GM12891 (cell line): ENCODE results near the gene ACP4.

Source experiments
- PAX5 ChIP-seq: IDR thresholded peaks from 2 replicates; pipeline ENCODE4 v1.6.1; 2011; ENCODE audit warnings: low read length, moderate library complexity, mild to moderate bottlenecking; ENCODE audit not compliant: insufficient read depth, severe bottlenecking
- POLR2A ChIP-seq: IDR thresholded peaks from 2 replicates; pipeline ENCODE4 v1.6.1; 2011; ENCODE audit warnings: low read depth, low read length, control low read depth
- POLR2AphosphoS5 ChIP-seq: IDR thresholded peaks from 2 replicates; pipeline ENCODE4 v1.6.1; 2011; ENCODE audit warnings: low read depth, low read length, control low read depth
- POU2F2 ChIP-seq: IDR thresholded peaks from 2 replicates; pipeline ENCODE4 v1.6.1; 2011; ENCODE audit warnings: low read depth, mild to moderate bottlenecking, control low read depth, low read length, moderate library complexity
- SPI1 ChIP-seq: IDR thresholded peaks from 2 replicates; pipeline ENCODE4 v1.6.1; 2011; ENCODE audit warnings: low read depth, low read length, control low read depth
- TAF1 ChIP-seq: IDR thresholded peaks from 2 replicates; pipeline ENCODE4 v1.6.1; 2011; ENCODE audit warnings: low read depth, low read length, control low read depth

DNA sequence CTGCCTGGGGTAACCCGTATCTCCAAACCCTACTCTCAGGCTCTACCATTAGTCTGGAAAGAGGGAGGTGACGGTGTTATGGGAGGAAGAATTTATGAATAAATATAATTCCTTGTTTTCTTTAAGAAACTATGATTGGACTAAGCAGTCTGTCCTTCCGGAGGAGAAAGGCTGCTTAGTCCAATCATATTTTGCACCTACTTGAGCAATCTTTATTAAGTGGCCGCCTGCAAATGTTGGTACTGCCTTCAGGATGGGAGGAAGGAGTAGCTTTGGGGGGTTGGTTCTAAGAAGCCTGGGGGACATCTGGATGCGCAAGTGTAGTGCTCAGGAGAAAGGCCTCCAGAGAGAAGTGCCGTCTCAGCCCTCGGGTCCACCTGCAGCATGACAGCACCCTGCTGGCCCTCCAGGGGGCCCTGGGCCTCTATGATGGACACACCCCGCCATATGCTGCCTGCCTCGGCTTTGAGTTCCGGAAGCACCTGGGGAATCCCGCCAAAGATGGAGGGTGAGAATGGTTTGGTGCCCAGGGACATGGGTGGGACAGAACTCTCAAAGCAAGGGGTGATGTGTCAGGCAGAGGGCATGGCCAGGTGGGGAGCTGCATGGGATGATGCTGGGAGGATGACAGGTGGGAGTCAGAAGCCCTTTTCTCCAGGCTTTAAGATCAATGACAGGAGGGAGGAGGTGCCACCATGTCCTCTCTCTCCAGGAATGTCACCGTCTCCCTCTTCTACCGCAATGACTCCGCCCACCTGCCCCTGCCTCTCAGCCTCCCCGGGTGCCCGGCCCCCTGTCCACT is 4.1 kb downstream of the ACP4 start:
- TF ChIP-seq POLR2A (peak; percentile 91), TAF1 (no peak), POLR2AphosphoS5 (peak; percentile 86), SPI1 (no peak), PAX5 (no peak), POU2F2 (peak; percentile 89)
